Heart left ventricle (tissue), 16 donors: ENCODE measurements around the gene CCDC68. TPM values are rescaled to one million over a fixed set of nuclear protein-coding genes. Genes with fewer than 3 reads are reported as not detected.

Source experiments
- ATAC-seq, 4 donors: fragments of 200-7000 bp; cut with Tn5 transposase; one replicate each; pipeline ENCODE4 v1.9.1; 2020 to 2022; ENCODE audit warnings: moderate library complexity in 4 of 4, mild to moderate bottlenecking in 3 of 4, moderate number of reproducible peaks in 1 of 4
- DNase-seq, 5 donors: peaks; one replicate each; pipeline ENCODE4 v3.0.0-alpha.2; 2020
- H3K27ac ChIP-seq, 12 donors: fragments of 200-600 bp; sonication (generic) in 4 of 12; one replicate each; pipeline versions ENCODE4 v1.5.0 to v1.8.0; 2016 to 2022; ENCODE audit warnings: mild to moderate bottlenecking in 2 of 12
- H3K27me3 ChIP-seq, 9 donors: fragments of 200-600 bp; sonication (generic) in 2 of 9; one replicate each; pipeline versions ENCODE4 v1.5.1 to v1.8.0; 2016 to 2022; ENCODE audit warnings: mild to moderate bottlenecking in 3 of 9
- H3K36me3 ChIP-seq, 9 donors: fragments of 200-600 bp; sonication (generic) in 2 of 9; one replicate each; pipeline versions ENCODE4 v1.5.0 to v1.8.0; 2018 to 2022; ENCODE audit warnings: mild to moderate bottlenecking in 2 of 9
- H3K4me1 ChIP-seq, 12 donors: fragments of 200-600 bp; sonication (generic) in 4 of 12; one replicate each; pipeline versions ENCODE4 v1.5.0 to v1.8.0; 2016 to 2022; ENCODE audit warnings: mild to moderate bottlenecking in 3 of 12
- H3K4me3 ChIP-seq, 12 donors: fragments of 200-600 bp; sonication (generic) in 4 of 12; one replicate each; pipeline versions ENCODE4 v1.5.0 to v1.8.0; 2017 to 2022; ENCODE audit warnings: mild to moderate bottlenecking in 9 of 12, moderate library complexity in 4 of 12
- H3K9me3 ChIP-seq, 12 donors: fragments of 200-600 bp; sonication (generic) in 4 of 12; one replicate each; pipeline versions ENCODE4 v1.5.0 to v1.8.0; 2016 to 2022; ENCODE audit warnings: mild to moderate bottlenecking in 1 of 12
- CTCF ChIP-seq, 12 donors: fragments of 200-600 bp; sonication (generic) in 4 of 12; IDR thresholded peaks; one replicate each; pipeline versions ENCODE4 v1.5.0 to v1.8.0; 2018 to 2022; ENCODE audit warnings: antibody characterized with exemption in 12 of 12, mild to moderate bottlenecking in 5 of 12
- POLR2A ChIP-seq, 2 donors: fragments of 450-650 bp; IDR thresholded peaks; one replicate each; pipeline ENCODE4 v1.6.1; 2017; ENCODE audit warnings: antibody characterized with exemption in 2 of 2, mild to moderate bottlenecking in 2 of 2, moderate library complexity in 2 of 2
- WGBS, 4 donors: extraction: QIAGEN DNeasy Blood & Tissue Kit in 2 of 4; methylation state at CpG; one replicate each; pipeline versions ENCODE4 v1.1.5 to v1.1.7; 2013 to 2018; 5-methylcytosine and 5-hydroxymethylcytosine counted together
- intact Hi-C, 10 donors: fragments of 100-400 bp; cut with DNase I; formaldehyde crosslinking; loops; one replicate each; pipeline versions ENCODE4 v1.11.1 to v1.14.2; 2022
- polyA plus RNA-seq, 2 donors: library from polyadenylated mRNA; stranded (reverse); fragments of 200-250 nt; gene quantifications; one replicate each; pipeline ENCODE4 v1.2.3, GENCODE V29; 2013
- total RNA-seq, 9 donors: library from RNA; depleted of rRNA in 2 of 9; stranded (reverse); fragments of >200 nt in 2 of 9; fragmentation: NEBNext Ultra II Directional in 3 of 9; extraction: Animal tissue kit (Norgen Biotek cat#: 25700) in 3 of 9; gene quantifications; one replicate each; pipeline versions ENCODE4 v1.1.0 to v1.2.4, GENCODE V29; 2016 to 2023
- donor health status: ischemic (EF 13 %, LVEDD 7.1; RV severe dilation, severe dysfunction).
- donor health status: healthy with polysubstance abuse.
- donor health status: DM: no; HTN: yes; CAD: no.
- donor health status: DM: no; HTN: no; CAD: no.
- donor health status: ischemic (EF 25% LVEDD 6.9; RV normal size, moderate dysfunction).
- donor health status: ischemic (EF 25% LVEDD 5.7; RV mildly dilated, moderate dysfunction).
- donor health status: healthy.
- donor health status: DM: yes; HTN: yes; CAD: no.
- donor health status: ischemic (EF 35%, LVEDD 5.7; RV mildly dilated, moderate dysfunction).
- donor health status: nonischemic (EF 11% LVEDD 7.7; RV severe dilation, severe dysfunction).
- donor health status: DM: yes; HTN: yes; CAD: no.
- donor health status: PGD.
- donor health status: ischemic (EF 29% LVEDD 5.4; RV normal size, mild dysfunction).
- donor health status: nonischemic (EF 23%, LVEDD 6.1; RV moderate dilation, normal function).

The CCDC68 gene
- total and polyA plus RNA-seq, 11 donors, result 2.0 to 11.6 (median 4.2) TPM

- intact Hi-C loops, result no loop called here
- Histone ChIP-seq H3K36me3 (peaks cover 0 to 4% (median 0%) of the 10 kb centered on the region in 9 donors), H3K4me3 (peak overlapping the region in 10 of 12 donors; percentile 24 to 59 (median 47)), H3K27ac (peak overlapping the region in 11 of 12 donors; percentile 32 to 77 (median 67)), H3K9me3 (no peaks in the 10 kb centered on the region), H3K27me3 (no peaks in the 10 kb centered on the region), H3K4me1 (peaks cover 0 to 25% (median 17%) of the 10 kb centered on the region in 12 donors)
- WGBS, 4 donors, result 45 to 56% (median 51%) methylated on average over 4 of the region's 4 CpGs
- no peak for TF ChIP-seq POLR2A (IDR thresholded peaks at IDR 0.05)
- no peak for TF ChIP-seq CTCF (IDR thresholded peaks at IDR 0.05)
- DNase-seq (no peak), ATAC-seq (peak in 2 of 4 donors; percentile 27 to 42)
Observed at GRCh38 chr18:54945576-54946125, 13.6 kb downstream of the CCDC68 start.

GRCh38 chr18:54942569-54942968 is 16.7 kb downstream of the CCDC68 start:
- H3K9me3 ChIP-seq, result no peaks in the 10 kb centered on the region
- peaks cover 0 to 17% (median 0%) of the 10 kb centered on the region in 9 donors for H3K36me3 ChIP-seq
- no peak overlapping the region for H3K4me3 ChIP-seq
- H3K27ac ChIP-seq, result no peak overlapping the region
- H3K27me3 ChIP-seq, result no peaks in the 10 kb centered on the region
- ATAC-seq (no peak), DNase-seq (no peak)
- WGBS, 4 donors, result 87 to 91% (median 89%) methylated on average over 3 of the region's 3 CpGs
- TF ChIP-seq CTCF (IDR thresholded peaks at IDR 0.05), result no peak
- no peak for TF ChIP-seq POLR2A (IDR thresholded peaks at IDR 0.05)
- intact Hi-C loops, result no loop called here
- H3K4me1 ChIP-seq, result peaks cover 0 to 25% (median 17%) of the 10 kb centered on the region in 12 donors

- Histone ChIP-seq H3K4me1 (peaks cover 0 to 21% (median 16%) of the 10 kb centered on the region in 12 donors), H3K36me3 (peaks cover 0 to 21% (median under 1%) of the 10 kb centered on the region in 9 donors), H3K27ac (no peak overlapping the region), H3K9me3 (no peaks in the 10 kb centered on the region), H3K4me3 (no peak overlapping the region), H3K27me3 (no peaks in the 10 kb centered on the region)
- 64 to 87% (median 75%) methylated on average over 4 of the region's 4 CpGs for WGBS, 4 donors
- ATAC-seq, result no peak
- DNase-seq, result no peak
- no peak for TF ChIP-seq POLR2A (IDR thresholded peaks at IDR 0.05)
- TF ChIP-seq CTCF (IDR thresholded peaks at IDR 0.05), result no peak
- intact Hi-C loops, result no loop called here
Observed at GRCh38 chr18:54942144-54942543, 17.1 kb downstream of the CCDC68 start.

GRCh38 chr18:54939361-54939917 is 19.8 kb downstream of the CCDC68 start:
- ATAC-seq (no peak), DNase-seq (no peak)
- Histone ChIP-seq H3K27me3 (no peaks in the 10 kb centered on the region), H3K4me1 (no peaks in the 10 kb centered on the region), H3K36me3 (peaks cover 0 to 35% (median 11%) of the 10 kb centered on the region in 9 donors), H3K27ac (no peak overlapping the region), H3K9me3 (no peaks in the 10 kb centered on the region), H3K4me3 (no peak overlapping the region)
- intact Hi-C loops, result no loop called here
- WGBS, 4 donors, result 83 to 97% (median 96%) methylated on average over 7 of the region's 7 CpGs
- TF ChIP-seq POLR2A (IDR thresholded peaks at IDR 0.05) (no peak), CTCF (IDR thresholded peaks at IDR 0.05) (no peak)
